Lung (tissue), 13 donors: Measurements from ENCODE around the gene KRTAP3-3. TPM values are rescaled to one million over a fixed set of nuclear protein-coding genes. Genes with fewer than 3 reads are reported as not detected.

Source experiments
- ATAC-seq: fragments of 200-7000 bp; cut with Tn5 transposase; one replicate; pipeline ENCODE4 v1.9.1; 2020; ENCODE audit warnings: moderate number of reproducible peaks; ENCODE audit not compliant: insufficient read depth, low FRiP score
- DNase-seq, 3 donors: peaks; one replicate each; pipeline ENCODE4 v3.0.0-alpha.2; 2013 to 2017
- H3K27ac ChIP-seq, 2 donors: one replicate each; pipeline ENCODE4 v1.5.1; 2013; ENCODE audit warnings: mild to moderate bottlenecking in 2 of 2, moderate library complexity in 2 of 2, control low read depth in 1 of 2, inconsistent platforms in 1 of 2, low read depth in 1 of 2, low read length in 1 of 2
- H3K27me3 ChIP-seq, 3 donors: one replicate each; pipeline ENCODE4 v1.5.1; 2013; ENCODE audit warnings: low read length in 2 of 3; ENCODE audit not compliant: control insufficient read depth in 3 of 3, insufficient read depth in 3 of 3
- H3K36me3 ChIP-seq, 4 donors: one replicate each; pipeline ENCODE4 v1.5.1; 2013; ENCODE audit warnings: low read length in 4 of 4, mild to moderate bottlenecking in 1 of 4, moderate library complexity in 1 of 4; ENCODE audit not compliant: control insufficient read depth in 4 of 4, insufficient read depth in 4 of 4
- H3K4me1 ChIP-seq, 5 donors: one replicate each; pipeline ENCODE4 v1.5.1; 2013; ENCODE audit warnings: low read length in 5 of 5, mild to moderate bottlenecking in 2 of 5, moderate library complexity in 1 of 5; ENCODE audit not compliant: control insufficient read depth in 5 of 5, insufficient read depth in 5 of 5
- H3K4me3 ChIP-seq: one replicate; pipeline ENCODE4 v1.5.1; 2013; ENCODE audit warnings: mild to moderate bottlenecking, control low read depth, moderate library complexity
- H3K9ac ChIP-seq, 2 donors: one replicate each; pipeline ENCODE4 v1.5.1; 2013; ENCODE audit warnings: low read length in 2 of 2, control low read depth in 1 of 2; ENCODE audit not compliant: insufficient read depth in 1 of 2
- H3K9me3 ChIP-seq, 4 donors: one replicate each; pipeline ENCODE4 v1.5.1; 2013; ENCODE audit warnings: low read length in 3 of 4, mild to moderate bottlenecking in 1 of 4, moderate library complexity in 1 of 4; ENCODE audit not compliant: control insufficient read depth in 4 of 4, insufficient read depth in 3 of 4
- WGBS, 2 donors: extraction: QIAGEN DNeasy Blood & Tissue Kit; methylation state at CpG; one replicate each; pipeline ENCODE4 v1.1.7; 2013; 5-methylcytosine and 5-hydroxymethylcytosine counted together
- polyA plus RNA-seq, 2 donors: library from polyadenylated mRNA; stranded (reverse); fragments of 200-250 nt; gene quantifications; one replicate each; pipeline ENCODE4 v1.2.1, GENCODE V29; 2013
- small RNA-seq: library from RNA; depleted of rRNA; stranded (forward); fragments of <200 nt; gene quantifications from one replicate; pipeline ENCODE3, GENCODE V24; 2014; ENCODE audit warnings: low replicate concordance
- total RNA-seq, 2 donors: library from RNA; depleted of rRNA in 1 of 2; stranded (reverse); fragments of >200 nt in 1 of 2; gene quantifications; one replicate each; pipeline ENCODE4 v1.2.1, GENCODE V29; 2014 to 2021
- TF ChIP-seq, protein P1 (sequence below): IDR thresholded peaks from 2 replicates; pipeline ENCODE4 v1.5.1; 2012; ENCODE audit warnings: mild to moderate bottlenecking; ENCODE audit errors: control extremely low read depth, extremely low read depth
- donor health status: control.
- donor health status: control.
- donor health status: Bipolar disorder and iron deficiency.
- donor health status: healthy.
- donor health status: DM: yes; HTN: yes; CAD: no.

KRTAP3-3 gene
- total and polyA plus RNA-seq, 4 donors, result not detected

GRCh38 chr17:40945414-40945813, 48.5 kb downstream of the KRTAP3-3 start:
- Histone ChIP-seq H3K4me1 (peaks cover 0 to 6% (median 0%) of the 10 kb centered on the region in 5 donors), H3K9me3 (no peaks in the 10 kb centered on the region), H3K9ac (no peak overlapping the region), H3K36me3 (no peaks in the 10 kb centered on the region), H3K27ac (no peak overlapping the region), H3K4me3 (no peak overlapping the region), H3K27me3 (peaks cover 0 to 14% (median 11%) of the 10 kb centered on the region in 3 donors)
- TF ChIP-seq, protein P1, sequence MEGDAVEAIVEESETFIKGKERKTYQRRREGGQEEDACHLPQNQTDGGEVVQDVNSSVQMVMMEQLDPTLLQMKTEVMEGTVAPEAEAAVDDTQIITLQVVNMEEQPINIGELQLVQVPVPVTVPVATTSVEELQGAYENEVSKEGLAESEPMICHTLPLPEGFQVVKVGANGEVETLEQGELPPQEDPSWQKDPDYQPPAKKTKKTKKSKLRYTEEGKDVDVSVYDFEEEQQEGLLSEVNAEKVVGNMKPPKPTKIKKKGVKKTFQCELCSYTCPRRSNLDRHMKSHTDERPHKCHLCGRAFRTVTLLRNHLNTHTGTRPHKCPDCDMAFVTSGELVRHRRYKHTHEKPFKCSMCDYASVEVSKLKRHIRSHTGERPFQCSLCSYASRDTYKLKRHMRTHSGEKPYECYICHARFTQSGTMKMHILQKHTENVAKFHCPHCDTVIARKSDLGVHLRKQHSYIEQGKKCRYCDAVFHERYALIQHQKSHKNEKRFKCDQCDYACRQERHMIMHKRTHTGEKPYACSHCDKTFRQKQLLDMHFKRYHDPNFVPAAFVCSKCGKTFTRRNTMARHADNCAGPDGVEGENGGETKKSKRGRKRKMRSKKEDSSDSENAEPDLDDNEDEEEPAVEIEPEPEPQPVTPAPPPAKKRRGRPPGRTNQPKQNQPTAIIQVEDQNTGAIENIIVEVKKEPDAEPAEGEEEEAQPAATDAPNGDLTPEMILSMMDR, result no peak
- no peak for ATAC-seq
- 82 to 86% methylated on average over 6 of the region's 6 CpGs for WGBS, 2 donors
- no peak for DNase-seq

DNA sequence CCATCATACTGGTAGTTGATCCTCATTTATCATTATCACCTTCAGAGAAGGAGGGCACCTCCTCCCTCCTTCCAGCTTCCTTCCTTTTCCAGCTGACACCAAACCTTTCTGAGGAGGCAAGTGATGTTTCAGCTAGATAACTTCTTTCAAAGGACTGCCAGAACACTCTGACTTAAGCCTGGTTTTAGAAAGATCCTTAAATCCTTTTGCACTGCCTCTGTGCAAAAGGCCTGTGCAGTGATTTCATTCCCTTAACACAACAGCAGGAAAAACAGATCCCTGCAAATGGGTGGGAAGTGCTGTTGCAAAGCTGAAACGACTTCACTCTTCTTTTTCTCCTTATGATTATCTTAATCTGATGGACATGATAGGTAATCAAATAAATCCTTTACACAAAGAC, 49.4 kb downstream of the KRTAP3-3 start:
- TF ChIP-seq, protein P1, result no peak
- H3K4me1 ChIP-seq, result peaks cover 0 to 5% (median 0%) of the 10 kb centered on the region in 5 donors
- no peak for DNase-seq
- H3K27ac ChIP-seq, result no peak overlapping the region
- no peak overlapping the region for H3K4me3 ChIP-seq
- H3K9me3 ChIP-seq, result no peaks in the 10 kb centered on the region
- ATAC-seq, result no peak
- 51 to 53% methylated on average over 1 of the region's 1 CpG for WGBS, 2 donors
- no peak overlapping the region for H3K9ac ChIP-seq
- H3K27me3 ChIP-seq, result peaks cover 0 to 10% (median 9%) of the 10 kb centered on the region in 3 donors
- no peaks in the 10 kb centered on the region for H3K36me3 ChIP-seq

Small RNA genes within 50 kb of the gene (small RNA-seq; reads per million reads assigned to genes)
- not detected for gene KRTAP3-4P

Other genes with a start within 250 kb of the KRTAP3-3 start
Only the 30 nearest of the 36 such genes appear.
- not detected for gene KRT28, start 194.2 kb downstream of the KRTAP3-3 start, total RNA-seq
- gene KRT28, start 194.2 kb downstream of the KRTAP3-3 start, polyA plus RNA-seq, result not detected
- 10 to 100 TPM in 1 of 2 donors, 1 to 10 TPM in 1; 4.6 to 34.7 TPM for gene KRT10, start 171.6 kb downstream of the KRTAP3-3 start, total RNA-seq
- 10 to 100 TPM; 21.0 to 60.6 TPM for gene KRT10, start 171.6 kb downstream of the KRTAP3-3 start, polyA plus RNA-seq
- not detected for gene KRT12, start 126.9 kb downstream of the KRTAP3-3 start, total RNA-seq
- gene KRT12, start 126.9 kb downstream of the KRTAP3-3 start, polyA plus RNA-seq, result not detected
- gene KRT20, start 108.9 kb downstream of the KRTAP3-3 start, total RNA-seq, result under 1 TPM in 1 of 2 donors, not detected in 1; 0.31 TPM
- gene KRT20, start 108.9 kb downstream of the KRTAP3-3 start, polyA plus RNA-seq, result under 1 TPM in 1 of 2 donors, not detected in 1; 0.24 TPM
- gene KRT23, start 56.5 kb downstream of the KRTAP3-3 start, total RNA-seq, result 1 to 10 TPM; 1.3 to 2.0 TPM
- 1 to 10 TPM; 1.9 to 9.4 TPM for gene KRT23, start 56.5 kb downstream of the KRTAP3-3 start, polyA plus RNA-seq
- not detected for gene KRT39, start 27.2 kb downstream of the KRTAP3-3 start, total RNA-seq
- not detected for gene KRT39, start 27.2 kb downstream of the KRTAP3-3 start, polyA plus RNA-seq
- gene KRT40, start 9.8 kb downstream of the KRTAP3-3 start, total RNA-seq, result not detected
- gene KRT40, start 9.8 kb downstream of the KRTAP3-3 start, polyA plus RNA-seq, result under 1 TPM; 0.09 to 0.31 TPM
- gene KRTAP3-2, start 5.7 kb upstream of the KRTAP3-3 start, total RNA-seq, result not detected
- under 1 TPM in 1 of 2 donors, not detected in 1; 0.94 TPM for gene KRTAP3-2, start 5.7 kb upstream of the KRTAP3-3 start, polyA plus RNA-seq
- gene KRTAP3-1, start 15.0 kb upstream of the KRTAP3-3 start, total RNA-seq, result not detected
- gene KRTAP3-1, start 15.0 kb upstream of the KRTAP3-3 start, polyA plus RNA-seq, result not detected
- not detected for gene KRTAP1-5, start 33.0 kb upstream of the KRTAP3-3 start, total RNA-seq
- not detected for gene KRTAP1-5, start 33.0 kb upstream of the KRTAP3-3 start, polyA plus RNA-seq
- not detected for gene KRTAP1-4, start 36.0 kb upstream of the KRTAP3-3 start, total RNA-seq
- not detected for gene KRTAP1-4, start 36.0 kb upstream of the KRTAP3-3 start, polyA plus RNA-seq
- not detected for gene KRTAP1-3, start 40.7 kb upstream of the KRTAP3-3 start, total RNA-seq
- gene KRTAP1-3, start 40.7 kb upstream of the KRTAP3-3 start, polyA plus RNA-seq, result not detected
- not detected for gene KRTAP1-1, start 47.3 kb upstream of the KRTAP3-3 start, total RNA-seq
- gene KRTAP1-1, start 47.3 kb upstream of the KRTAP3-3 start, polyA plus RNA-seq, result not detected
- not detected for gene KRTAP2-1, start 53.2 kb upstream of the KRTAP3-3 start, total RNA-seq
- not detected for gene KRTAP2-1, start 53.2 kb upstream of the KRTAP3-3 start, polyA plus RNA-seq
- not detected for gene KRTAP2-2, start 61.1 kb upstream of the KRTAP3-3 start, total RNA-seq
- not detected for gene KRTAP2-2, start 61.1 kb upstream of the KRTAP3-3 start, polyA plus RNA-seq
- not detected for gene KRTAP2-3, start 66.0 kb upstream of the KRTAP3-3 start, total RNA-seq
- gene KRTAP2-3, start 66.0 kb upstream of the KRTAP3-3 start, polyA plus RNA-seq, result not detected
- gene KRTAP2-4, start 71.7 kb upstream of the KRTAP3-3 start, total RNA-seq, result not detected
- gene KRTAP2-4, start 71.7 kb upstream of the KRTAP3-3 start, polyA plus RNA-seq, result not detected
- not detected for gene KRTAP4-7, start 90.0 kb upstream of the KRTAP3-3 start, total RNA-seq
- not detected for gene KRTAP4-7, start 90.0 kb upstream of the KRTAP3-3 start, polyA plus RNA-seq
- gene KRTAP4-8, start 104.0 kb upstream of the KRTAP3-3 start, total RNA-seq, result not detected
- not detected for gene KRTAP4-8, start 104.0 kb upstream of the KRTAP3-3 start, polyA plus RNA-seq
- not detected for gene KRTAP4-16, start 108.0 kb upstream of the KRTAP3-3 start, total RNA-seq
- gene KRTAP4-16, start 108.0 kb upstream of the KRTAP3-3 start, polyA plus RNA-seq, result not detected
- gene KRTAP4-9, start 111.2 kb upstream of the KRTAP3-3 start, total RNA-seq, result not detected
- not detected for gene KRTAP4-9, start 111.2 kb upstream of the KRTAP3-3 start, polyA plus RNA-seq
- gene KRTAP4-11, start 124.2 kb upstream of the KRTAP3-3 start, total RNA-seq, result under 1 TPM in 1 of 2 donors, not detected in 1; 0.34 TPM
- not detected for gene KRTAP4-11, start 124.2 kb upstream of the KRTAP3-3 start, polyA plus RNA-seq
- gene KRTAP4-12, start 130.0 kb upstream of the KRTAP3-3 start, total RNA-seq, result not detected
- gene KRTAP4-12, start 130.0 kb upstream of the KRTAP3-3 start, polyA plus RNA-seq, result not detected
- not detected for gene KRTAP4-6, start 146.4 kb upstream of the KRTAP3-3 start, total RNA-seq
- gene KRTAP4-6, start 146.4 kb upstream of the KRTAP3-3 start, polyA plus RNA-seq, result not detected
- not detected for gene KRTAP4-5, start 155.7 kb upstream of the KRTAP3-3 start, total RNA-seq
- gene KRTAP4-5, start 155.7 kb upstream of the KRTAP3-3 start, polyA plus RNA-seq, result not detected
- not detected for gene KRTAP4-4, start 166.6 kb upstream of the KRTAP3-3 start, total RNA-seq
- gene KRTAP4-4, start 166.6 kb upstream of the KRTAP3-3 start, polyA plus RNA-seq, result not detected
- not detected for gene KRTAP4-3, start 174.1 kb upstream of the KRTAP3-3 start, total RNA-seq
- not detected for gene KRTAP4-3, start 174.1 kb upstream of the KRTAP3-3 start, polyA plus RNA-seq
- gene KRTAP4-2, start 184.1 kb upstream of the KRTAP3-3 start, total RNA-seq, result not detected
- not detected for gene KRTAP4-2, start 184.1 kb upstream of the KRTAP3-3 start, polyA plus RNA-seq
- gene KRTAP4-1, start 190.7 kb upstream of the KRTAP3-3 start, total RNA-seq, result not detected
- not detected for gene KRTAP4-1, start 190.7 kb upstream of the KRTAP3-3 start, polyA plus RNA-seq
- not detected for gene KRTAP9-1, start 195.7 kb upstream of the KRTAP3-3 start, total RNA-seq
- not detected for gene KRTAP9-1, start 195.7 kb upstream of the KRTAP3-3 start, polyA plus RNA-seq